ENCODE measurements around the gene SFSWAP.
"Not testable (repeated sequence)": the region's sequence is repeated elsewhere in the genome, so short reads cannot be mapped to it uniquely, and the experiment has no call there.

SFSWAP gene

GRCh38 chr12:131680392-131681256 lies 30.3 kb upstream of the SFSWAP start:
- not testable (repeated sequence) for DNase-seq

GRCh38 chr12:131681257-131681620 lies 29.7 kb upstream of the SFSWAP start:
- DNase-seq = no peak

- peak; percentile 88 for DNase-seq
Measured at GRCh38 chr12:131681746-131682509, 29.0 kb upstream of the SFSWAP start.

GRCh38 chr12:131682510-131682895 lies 28.4 kb upstream of the SFSWAP start:
- DNase-seq = peak; percentile 12

GRCh38 chr12:131683266-131684014 lies 27.4 kb upstream of the SFSWAP start:
- DNase-seq = no peak

GRCh38 chr12:131684015-131684725 lies 26.7 kb upstream of the SFSWAP start:
- DNase-seq = no peak

- DNase-seq = no peak
Measured at GRCh38 chr12:131687346-131688125, 23.4 kb upstream of the SFSWAP start.

GRCh38 chr12:131688131-131688844 lies 22.6 kb upstream of the SFSWAP start:
- no peak for DNase-seq

- DNase-seq = no peak
Measured at GRCh38 chr12:131688845-131689154, 22.1 kb upstream of the SFSWAP start.

- DNase-seq = no peak
Measured at GRCh38 chr12:131690320-131690719, 20.6 kb upstream of the SFSWAP start.

GRCh38 chr12:131692431-131692830 lies 18.5 kb upstream of the SFSWAP start:
- DNase-seq = no peak

- DNase-seq = no peak
Measured at GRCh38 chr12:131693149-131693548, 17.7 kb upstream of the SFSWAP start.

GRCh38 chr12:131694116-131694838 lies 16.6 kb upstream of the SFSWAP start:
- no peak for DNase-seq

GRCh38 chr12:131695968-131696367 lies 14.9 kb upstream of the SFSWAP start:
- no peak for DNase-seq

- no peak for DNase-seq
Measured at GRCh38 chr12:131698286-131698685, 12.6 kb upstream of the SFSWAP start.

- no peak for DNase-seq
Measured at GRCh38 chr12:131699434-131699833, 11.5 kb upstream of the SFSWAP start.

- no peak for DNase-seq
Measured at GRCh38 chr12:131700271-131700670, 10.6 kb upstream of the SFSWAP start.

- DNase-seq = no peak
Measured at GRCh38 chr12:131701705-131702572, 9.0 kb upstream of the SFSWAP start.

- DNase-seq = no peak
Measured at GRCh38 chr12:131702573-131702877, 8.4 kb upstream of the SFSWAP start.

- DNase-seq = no peak
Measured at GRCh38 chr12:131703161-131703560, 7.7 kb upstream of the SFSWAP start.

Measured in RPMI8226 (cell line).